HG03521 (cell line): ENCODE data around the gene VRK2.
"Not testable (repeated sequence)": the region's sequence is repeated elsewhere in the genome, so short reads cannot be mapped to it uniquely, and the experiment has no call there.

Experiments
- ATAC-seq: cut with Tn5 transposase; IDR thresholded peaks from one replicate; pipeline ENCODE4 v1.9.1; 2021; ENCODE audit warnings: mild to moderate bottlenecking, moderate library complexity; ENCODE audit not compliant: unreplicated experiment

The VRK2 gene

GRCh38 chr2:58106896-58107295 is 60.3 kb downstream of the VRK2 start:
- no peak for ATAC-seq

GRCh38 chr2:58107803-58108710 is 61.5 kb downstream of the VRK2 start:
- no peak for ATAC-seq

GRCh38 chr2:58109481-58109880 is 62.9 kb downstream of the VRK2 start:
- no peak for ATAC-seq

- no peak for ATAC-seq
Measured at GRCh38 chr2:58110765-58111164, 64.2 kb downstream of the VRK2 start.

GRCh38 chr2:58113563-58113962 is 67.0 kb downstream of the VRK2 start:
- not testable (repeated sequence) for ATAC-seq

GRCh38 chr2:58120626-58121229 is 74.1 kb downstream of the VRK2 start:
- no peak for ATAC-seq

- ATAC-seq, result no peak
Measured at GRCh38 chr2:58122040-58122439, 75.4 kb downstream of the VRK2 start.

- ATAC-seq, result no peak
Measured at GRCh38 chr2:58122540-58122939, 75.9 kb downstream of the VRK2 start.

GRCh38 chr2:58127111-58127510 is 80.5 kb downstream of the VRK2 start:
- no peak for ATAC-seq

- no peak for ATAC-seq
Measured at GRCh38 chr2:58130238-58130637, 83.6 kb downstream of the VRK2 start.

GRCh38 chr2:58131191-58132011 is 84.8 kb downstream of the VRK2 start:
- no peak for ATAC-seq

- ATAC-seq, result no peak
Measured at GRCh38 chr2:58133395-58133794, 86.8 kb downstream of the VRK2 start.

GRCh38 chr2:58135861-58136260 is 89.3 kb downstream of the VRK2 start:
- no peak for ATAC-seq

- ATAC-seq, result no peak
Measured at GRCh38 chr2:58137221-58137620, 90.6 kb downstream of the VRK2 start.

GRCh38 chr2:58137856-58138255 is 91.2 kb downstream of the VRK2 start:
- no peak for ATAC-seq

- ATAC-seq, result no peak
Measured at GRCh38 chr2:58138396-58139030, 91.9 kb downstream of the VRK2 start.

- no peak for ATAC-seq
Measured at GRCh38 chr2:58140508-58141072, 94.0 kb downstream of the VRK2 start.

GRCh38 chr2:58145769-58146168 is 99.2 kb downstream of the VRK2 start:
- ATAC-seq, result not testable (repeated sequence)

GRCh38 chr2:58146707-58147106 is 100.1 kb downstream of the VRK2 start:
- ATAC-seq, result no peak

- ATAC-seq, result no peak
Measured at GRCh38 chr2:58155160-58155778, 108.7 kb downstream of the VRK2 start.
